Natural killer cell (primary cell): ENCODE data around the gene RCC1. TPM values are rescaled to one million over a fixed set of nuclear protein-coding genes. Genes with fewer than 3 reads are reported as not detected.
"Not testable (repeated sequence)": the region's sequence is repeated elsewhere in the genome, so short reads cannot be mapped to it uniquely, and the experiment has no call there.

Source experiments
- ATAC-seq, 3 donors: fragments of 150-1000 bp in 2 of 3; fragments of 200-7000 bp in 1 of 3; cut with Tn5 transposase; 1 replicate in 1 of 3; 2 replicates in 2 of 3; pipeline ENCODE4 v1.10.0; 2021; ENCODE audit warnings: mild to moderate bottlenecking in 2 of 3, moderate library complexity in 2 of 3
- DNase-seq, 2 donors: peaks; one replicate each; pipeline versions ENCODE4 v3.0.0 to v3.0.0-alpha.2; 2013 to 2021; ENCODE audit warnings: mixed read lengths in 1 of 2
- H3K27ac ChIP-seq: one replicate; pipeline ENCODE4 v1.5.1; 2013; ENCODE audit warnings: mild to moderate bottlenecking, low read length
- H3K27me3 ChIP-seq: one replicate; pipeline ENCODE4 v1.6.1; 2013; ENCODE audit warnings: low read length; ENCODE audit not compliant: control insufficient read depth, insufficient read depth
- H3K36me3 ChIP-seq: one replicate; pipeline ENCODE4 v1.6.1; 2013; ENCODE audit warnings: low read length; ENCODE audit not compliant: control insufficient read depth, insufficient read depth
- H3K4me1 ChIP-seq: one replicate; pipeline ENCODE4 v1.6.1; 2013; ENCODE audit warnings: low read length; ENCODE audit not compliant: control insufficient read depth, insufficient read depth
- H3K4me3 ChIP-seq: one replicate; pipeline ENCODE4 v1.5.1; 2013; ENCODE audit warnings: low read length
- H3K9me3 ChIP-seq: one replicate; pipeline ENCODE4 v1.6.1; 2013; ENCODE audit warnings: low read length; ENCODE audit not compliant: control insufficient read depth, insufficient read depth
- H3K27ac Mint-ChIP-seq, 2 donors: one replicate each; pipeline ENCODE4 v1.8.0; 2022; ENCODE audit warnings: mild to moderate bottlenecking in 2 of 2, mixed read lengths in 2 of 2, moderate library complexity in 1 of 2
- H3K27me3 Mint-ChIP-seq, 2 donors: one replicate each; pipeline ENCODE4 v1.8.0; 2022; ENCODE audit warnings: low read depth in 2 of 2, mixed read lengths in 2 of 2
- H3K36me3 Mint-ChIP-seq: one replicate; pipeline ENCODE4 v1.8.0; 2022; ENCODE audit warnings: mixed read lengths
- H3K4me1 Mint-ChIP-seq, 2 donors: one replicate each; pipeline ENCODE4 v1.8.0; 2022; ENCODE audit warnings: mixed read lengths in 2 of 2
- H3K4me3 Mint-ChIP-seq: one replicate; pipeline ENCODE4 v1.8.0; 2022; ENCODE audit warnings: mild to moderate bottlenecking, moderate library complexity, mixed read lengths
- H3K9me3 Mint-ChIP-seq, 2 donors: one replicate each; pipeline ENCODE4 v1.8.0; 2022; ENCODE audit warnings: mixed read lengths in 2 of 2
- CTCF ChIP-seq: fragments of 200-600 bp; IDR thresholded peaks from one replicate; pipeline ENCODE4 v1.8.0; 2022; ENCODE audit warnings: antibody characterized with exemption
- WGBS: methylation state at CpG from one replicate; pipeline ENCODE4 v1.1.7; 2013; ENCODE audit warnings: missing lambda C conversion rate; ENCODE audit not compliant: insufficient coverage; 5-methylcytosine and 5-hydroxymethylcytosine counted together
- intact Hi-C: fragments of 100-400 bp; cut with micrococcal nuclease; formaldehyde crosslinking; loops from one replicate; pipeline ENCODE4 v1.14.2; 2022
- total RNA-seq, 4 donors: library from RNA; stranded (reverse); fragments of 120-200 nt in 1 of 4; gene quantifications; one replicate each; pipeline versions ENCODE4 v1.2.3 to v1.2.4, GENCODE V29; 2013 to 2022

Gene RCC1
- total RNA-seq, 3 donors from 2014 or later (not counting 1 experiment from before 2014, with no cell fraction given) = 15.9 to 23.7 (median 19.2) TPM

GRCh38 chr1:28458237-28459228 is 47.3 kb upstream of the RCC1 start:
- no peaks in the 10 kb centered on the region for H3K4me1 ChIP-seq
- H3K27me3 ChIP-seq = no peaks in the 10 kb centered on the region
- Mint-ChIP-seq H3K9me3 (no peaks in the 10 kb centered on the region), H3K27me3 (no peaks in the 10 kb centered on the region), H3K27ac (peak overlapping the region in 1 of 2 donors; percentile 32), H3K4me1 (peaks cover 9 to 10% of the 10 kb centered on the region in 2 donors), H3K36me3 (no peaks in the 10 kb centered on the region), H3K4me3 (no peak overlapping the region)
- H3K36me3 ChIP-seq = peaks cover 11% of the 10 kb centered on the region
- WGBS = 98% methylated on average over 3 of the region's 7 CpGs
- H3K27ac ChIP-seq = no peak overlapping the region
- no peak for TF ChIP-seq CTCF
- no peak for DNase-seq
- H3K4me3 ChIP-seq = no peak overlapping the region
- H3K9me3 ChIP-seq = no peaks in the 10 kb centered on the region
- intact Hi-C loops = no loop called here
- ATAC-seq = no peak

DNA sequence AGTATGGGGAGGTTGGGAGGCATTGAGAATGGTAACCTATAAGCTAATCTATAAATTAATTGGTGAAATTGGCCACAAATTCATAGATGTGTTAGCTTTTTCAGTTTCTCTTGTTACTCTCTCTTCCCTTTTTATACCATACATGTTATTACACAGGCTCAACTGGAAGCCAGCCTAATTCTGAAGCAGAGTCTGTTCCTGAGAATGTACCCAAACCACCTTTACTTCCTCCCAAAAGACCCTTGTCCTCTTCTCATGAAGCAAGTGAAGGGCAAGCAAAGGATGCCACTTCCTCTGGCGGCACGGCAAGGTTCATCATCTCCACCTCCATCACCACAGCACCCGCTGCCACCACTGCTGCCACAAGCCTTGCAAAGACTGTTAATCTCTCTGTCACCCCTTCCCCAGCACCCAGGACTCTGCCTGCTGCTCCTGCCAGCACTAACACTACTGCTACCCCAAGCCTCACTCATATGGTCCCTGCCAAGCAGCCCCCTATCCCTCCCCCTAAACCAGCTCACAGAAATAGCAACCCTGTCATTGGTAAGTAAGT is 39.5 kb upstream of the RCC1 start:
- Mint-ChIP-seq H3K4me1 (peaks cover 9 to 10% of the 10 kb centered on the region in 2 donors), H3K9me3 (no peaks in the 10 kb centered on the region), H3K27ac (peak overlapping the region; percentile 13 to 67), H3K27me3 (no peaks in the 10 kb centered on the region), H3K36me3 (no peaks in the 10 kb centered on the region), H3K4me3 (no peak overlapping the region)
- H3K36me3 ChIP-seq = peaks cover 26% of the 10 kb centered on the region
- H3K27ac ChIP-seq = no peak overlapping the region
- H3K4me3 ChIP-seq = no peak overlapping the region
- TF ChIP-seq CTCF = no peak
- DNase-seq (no peak), ATAC-seq (no peak)
- no peaks in the 10 kb centered on the region for H3K27me3 ChIP-seq
- 55% methylated on average over 3 of the region's 3 CpGs for WGBS
- H3K9me3 ChIP-seq = no peaks in the 10 kb centered on the region
- intact Hi-C loops = no loop called here
- H3K4me1 ChIP-seq = peaks cover 3% of the 10 kb centered on the region

GRCh38 chr1:28470146-28470545 is 35.7 kb upstream of the RCC1 start:
- no peaks in the 10 kb centered on the region for H3K9me3 Mint-ChIP-seq
- Histone ChIP-seq H3K27ac (no peak overlapping the region), H3K4me3 (no peak overlapping the region), H3K4me1 (peaks cover 3% of the 10 kb centered on the region), H3K36me3 (peaks cover 23% of the 10 kb centered on the region), H3K27me3 (no peaks in the 10 kb centered on the region), H3K9me3 (no peaks in the 10 kb centered on the region)
- intact Hi-C loops = no loop called here
- 100% methylated on average over 1 of the region's 2 CpGs for WGBS
- TF ChIP-seq CTCF = no peak
- H3K27ac Mint-ChIP-seq = no peak overlapping the region
- DNase-seq (no peak), ATAC-seq (no peak)
- no peaks in the 10 kb centered on the region for H3K36me3 Mint-ChIP-seq
- no peak overlapping the region for H3K4me3 Mint-ChIP-seq
- H3K4me1 Mint-ChIP-seq = peaks cover 9 to 10% of the 10 kb centered on the region in 2 donors
- no peaks in the 10 kb centered on the region for H3K27me3 Mint-ChIP-seq

DNA sequence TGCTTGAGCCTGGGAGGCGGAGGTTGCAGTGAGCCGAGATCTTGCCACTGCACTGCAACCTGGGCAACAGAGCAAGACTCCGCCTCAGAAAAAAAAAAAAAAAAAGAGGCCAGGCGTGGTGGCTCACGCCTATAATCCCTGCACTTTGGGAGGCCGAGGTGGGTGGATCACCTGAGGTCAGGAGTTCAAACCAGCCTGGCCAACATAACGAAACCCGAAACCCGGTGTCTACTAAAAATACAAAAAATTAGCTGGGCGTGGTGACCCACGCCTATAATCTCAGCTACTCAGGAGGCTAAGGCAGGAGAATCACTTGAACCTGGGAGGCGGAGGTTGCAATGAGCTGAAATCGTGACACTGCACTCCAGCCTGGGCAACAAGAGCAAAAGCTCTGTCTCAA is 26.3 kb upstream of the RCC1 start:
- H3K4me3 ChIP-seq, H3K27ac Mint-ChIP-seq, H3K27me3 Mint-ChIP-seq, H3K27ac ChIP-seq, H3K4me3 Mint-ChIP-seq, intact Hi-C loops, H3K4me1 Mint-ChIP-seq, H3K9me3 Mint-ChIP-seq, H3K9me3 ChIP-seq, DNase-seq, H3K36me3 Mint-ChIP-seq, H3K27me3 ChIP-seq, ATAC-seq, H3K4me1 ChIP-seq: not testable (repeated sequence)
- H3K36me3 ChIP-seq = peaks cover 45% of the 10 kb centered on the region
- 96% methylated on average over 12 of the region's 13 CpGs for WGBS
